GM23338 (cell line): Measurements from ENCODE around the gene NMBR. TPM values are rescaled to one million over a fixed set of nuclear protein-coding genes. Genes with fewer than 3 reads are reported as not detected.

Experiments
- ATAC-seq: fragments of 200-7000 bp; cut with Tn5 transposase; 3 replicates; pipeline ENCODE4 v1.9.1; 2020
- DNase-seq: peaks from one replicate; pipeline ENCODE4 v3.0.0-alpha.2; 2015; ENCODE audit warnings: low spot score
- H2AFZ ChIP-seq: fragments of 200-600 bp; sonication (generic); 2 replicates; pipeline ENCODE4 v1.8.0; 2016; ENCODE audit warnings: antibody characterized with exemption, mild to moderate bottlenecking, moderate library complexity
- H3F3A ChIP-seq: fragments of 200-600 bp; sonication (generic); replicated peaks from 2 replicates; pipeline ENCODE4 v1.8.0; 2017; ENCODE audit warnings: antibody characterized with exemption, mixed run types, low read depth
- H3K27ac ChIP-seq: fragments of 200-600 bp; sonication (generic); 2 replicates; pipeline ENCODE4 v1.6.1; 2016; ENCODE audit warnings: low read depth
- H3K27me3 ChIP-seq: fragments of 200-600 bp; sonication (generic); 2 replicates; pipeline ENCODE4 v1.8.0; 2016; ENCODE audit warnings: mild to moderate bottlenecking, mixed run types, moderate library complexity; ENCODE audit not compliant: insufficient read depth
- H3K36me3 ChIP-seq: fragments of 200-600 bp; sonication (generic); 2 replicates; pipeline ENCODE4 v1.8.0; 2016; ENCODE audit warnings: mild to moderate bottlenecking; ENCODE audit not compliant: insufficient read depth
- H3K4me1 ChIP-seq: fragments of 200-600 bp; sonication (generic); 2 replicates; pipeline ENCODE4 v1.8.0; 2016; ENCODE audit warnings: mild to moderate bottlenecking, moderate library complexity; ENCODE audit not compliant: insufficient read depth
- H3K4me2 ChIP-seq: fragments of 200-600 bp; sonication (generic); 2 replicates; pipeline ENCODE4 v1.7.1; 2017; ENCODE audit warnings: mixed run types
- H3K4me3 ChIP-seq: fragments of 200-600 bp; sonication (generic); 2 replicates; pipeline ENCODE4 v1.6.1; 2016; ENCODE audit warnings: mixed run types
- H3K79me2 ChIP-seq: fragments of 200-600 bp; sonication (generic); replicated peaks from 2 replicates; pipeline ENCODE4 v1.8.0; 2017; ENCODE audit warnings: mild to moderate bottlenecking; ENCODE audit not compliant: insufficient read depth
- H3K9me2 ChIP-seq: fragments of 200-600 bp; sonication (generic); 2 replicates; pipeline ENCODE4 v1.8.0; 2017; ENCODE audit not compliant: insufficient read depth
- H4K20me1 ChIP-seq: fragments of 200-600 bp; sonication (generic); replicated peaks from 2 replicates; pipeline ENCODE4 v1.8.0; 2017; ENCODE audit warnings: mild to moderate bottlenecking; ENCODE audit not compliant: insufficient read depth
- H3K27ac Mint-ChIP-seq: 2 replicates; pipeline ENCODE4 v1.8.0; 2020; ENCODE audit warnings: inconsistent platforms, mild to moderate bottlenecking, moderate library complexity, mixed read lengths
- H3K27me3 Mint-ChIP-seq: 3 replicates; pipeline ENCODE4 v1.8.0; 2022; ENCODE audit warnings: low read depth, mild to moderate bottlenecking, moderate library complexity, mixed read lengths, inconsistent platforms; ENCODE audit not compliant: insufficient read depth, poor library complexity
- H3K36me3 Mint-ChIP-seq: 3 replicates; pipeline ENCODE4 v1.8.0; 2021; ENCODE audit warnings: low read depth, mild to moderate bottlenecking, inconsistent platforms, moderate library complexity, mixed read lengths
- H3K4me1 Mint-ChIP-seq: 3 replicates; pipeline ENCODE4 v1.8.0; 2020; ENCODE audit warnings: mild to moderate bottlenecking, inconsistent platforms, mixed read lengths
- H3K4me3 Mint-ChIP-seq: 3 replicates; pipeline ENCODE4 v1.8.0; 2021; ENCODE audit warnings: moderate library complexity, mild to moderate bottlenecking, inconsistent platforms, mixed read lengths
- H3K9me3 Mint-ChIP-seq: 3 replicates; pipeline ENCODE4 v1.8.0; 2020; ENCODE audit warnings: moderate library complexity, mild to moderate bottlenecking, inconsistent platforms, mixed read lengths
- EZH2phosphoT487 ChIP-seq: fragments of 200-600 bp; sonication (generic); IDR thresholded peaks from one replicate; pipeline ENCODE4 v1.8.1; 2018; ENCODE audit warnings: antibody characterized with exemption; ENCODE audit not compliant: unreplicated experiment
- NANOG ChIP-seq: IDR thresholded peaks from 2 replicates; pipeline ENCODE4 v1.6.1; 2016; ENCODE audit warnings: antibody characterized with exemption, borderline replicate concordance
- REST ChIP-seq: IDR thresholded peaks from one replicate; pipeline ENCODE4 v1.6.1; 2018; ENCODE audit warnings: antibody characterized with exemption; ENCODE audit not compliant: unreplicated experiment
- STAT1 ChIP-seq: IDR thresholded peaks from one replicate; pipeline ENCODE4 v1.6.1; 2016; ENCODE audit warnings: antibody characterized with exemption; ENCODE audit not compliant: unreplicated experiment
- polyA plus RNA-seq: library from polyadenylated mRNA; unstranded; fragments of >200 nt; fragmentation: Nextera tagmentation; extraction: Ambion mirVana; gene quantifications from 2 replicates; pipeline ENCODE4 v1.2.1, GENCODE V29; 2016
- total RNA-seq: library from RNA; depleted of rRNA; stranded (reverse); fragments of >200 nt; shearing (Covaris generic); gene quantifications from 2 replicates; pipeline ENCODE4 v1.2.3, GENCODE V29; 2014
- TF ChIP-seq, protein P1 (sequence below): fragments of 250-450 bp; sonication (Bioruptor Pico); IDR thresholded peaks from 2 replicates; pipeline ENCODE4 v1.5.0; 2020; ENCODE audit warnings: mild to moderate bottlenecking, moderate library complexity

The NMBR gene
- total and polyA plus RNA-seq, 2 experiments from 2014 or later = not detected

DNA sequence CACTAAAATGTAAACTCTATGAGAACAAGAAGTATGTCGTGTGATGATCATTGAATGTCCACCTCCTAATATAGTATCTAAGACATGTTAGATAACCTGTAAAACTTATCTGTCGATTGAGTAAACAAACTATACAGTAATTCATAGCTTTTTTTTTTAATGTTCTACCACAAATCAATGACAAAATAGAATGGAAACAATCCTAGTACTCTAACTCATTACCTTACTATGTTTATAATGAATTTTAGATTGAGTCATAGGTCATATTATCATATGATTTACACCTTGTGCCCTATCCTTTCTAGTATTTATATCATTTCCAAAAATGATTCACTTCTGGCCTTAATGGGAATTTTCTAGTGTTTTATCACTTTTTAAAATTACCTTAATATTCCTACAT is 6.3 kb upstream of the NMBR start:
- ATAC-seq (no peak), DNase-seq (no peak)
- Histone ChIP-seq H3K36me3 (no peaks in the 10 kb centered on the region; the same call in 1 of the 2 replicates), H3F3A (no peaks in the 10 kb centered on the region), H4K20me1 (no peaks in the 10 kb centered on the region), H3K4me3 (no peak overlapping the region), H3K4me1 (peaks cover 36% of the 10 kb centered on the region), H3K4me2 (no peak overlapping the region), H2AFZ (no peak overlapping the region), H3K9me2 (no peaks in the 10 kb centered on the region), H3K79me2 (peaks cover 91% of the 10 kb centered on the region), H3K27ac (no peak overlapping the region), H3K27me3 (no peaks in the 10 kb centered on the region)
- H3K9me3 Mint-ChIP-seq = no peaks in the 10 kb centered on the region
- H3K4me3 Mint-ChIP-seq = no peak overlapping the region
- H3K36me3 Mint-ChIP-seq = peaks cover 3% of the 10 kb centered on the region; the same call in 2 of the 3 replicates
- peaks cover 59% of the 10 kb centered on the region for H3K4me1 Mint-ChIP-seq
- no peak overlapping the region; the same call in 1 of the 2 replicates for H3K27ac Mint-ChIP-seq
- no peaks in the 10 kb centered on the region for H3K27me3 Mint-ChIP-seq
- TF ChIP-seq STAT1 = no peak
- TF ChIP-seq EZH2phosphoT487 = no peak
- no peak for TF ChIP-seq NANOG
- TF ChIP-seq, protein P1, sequence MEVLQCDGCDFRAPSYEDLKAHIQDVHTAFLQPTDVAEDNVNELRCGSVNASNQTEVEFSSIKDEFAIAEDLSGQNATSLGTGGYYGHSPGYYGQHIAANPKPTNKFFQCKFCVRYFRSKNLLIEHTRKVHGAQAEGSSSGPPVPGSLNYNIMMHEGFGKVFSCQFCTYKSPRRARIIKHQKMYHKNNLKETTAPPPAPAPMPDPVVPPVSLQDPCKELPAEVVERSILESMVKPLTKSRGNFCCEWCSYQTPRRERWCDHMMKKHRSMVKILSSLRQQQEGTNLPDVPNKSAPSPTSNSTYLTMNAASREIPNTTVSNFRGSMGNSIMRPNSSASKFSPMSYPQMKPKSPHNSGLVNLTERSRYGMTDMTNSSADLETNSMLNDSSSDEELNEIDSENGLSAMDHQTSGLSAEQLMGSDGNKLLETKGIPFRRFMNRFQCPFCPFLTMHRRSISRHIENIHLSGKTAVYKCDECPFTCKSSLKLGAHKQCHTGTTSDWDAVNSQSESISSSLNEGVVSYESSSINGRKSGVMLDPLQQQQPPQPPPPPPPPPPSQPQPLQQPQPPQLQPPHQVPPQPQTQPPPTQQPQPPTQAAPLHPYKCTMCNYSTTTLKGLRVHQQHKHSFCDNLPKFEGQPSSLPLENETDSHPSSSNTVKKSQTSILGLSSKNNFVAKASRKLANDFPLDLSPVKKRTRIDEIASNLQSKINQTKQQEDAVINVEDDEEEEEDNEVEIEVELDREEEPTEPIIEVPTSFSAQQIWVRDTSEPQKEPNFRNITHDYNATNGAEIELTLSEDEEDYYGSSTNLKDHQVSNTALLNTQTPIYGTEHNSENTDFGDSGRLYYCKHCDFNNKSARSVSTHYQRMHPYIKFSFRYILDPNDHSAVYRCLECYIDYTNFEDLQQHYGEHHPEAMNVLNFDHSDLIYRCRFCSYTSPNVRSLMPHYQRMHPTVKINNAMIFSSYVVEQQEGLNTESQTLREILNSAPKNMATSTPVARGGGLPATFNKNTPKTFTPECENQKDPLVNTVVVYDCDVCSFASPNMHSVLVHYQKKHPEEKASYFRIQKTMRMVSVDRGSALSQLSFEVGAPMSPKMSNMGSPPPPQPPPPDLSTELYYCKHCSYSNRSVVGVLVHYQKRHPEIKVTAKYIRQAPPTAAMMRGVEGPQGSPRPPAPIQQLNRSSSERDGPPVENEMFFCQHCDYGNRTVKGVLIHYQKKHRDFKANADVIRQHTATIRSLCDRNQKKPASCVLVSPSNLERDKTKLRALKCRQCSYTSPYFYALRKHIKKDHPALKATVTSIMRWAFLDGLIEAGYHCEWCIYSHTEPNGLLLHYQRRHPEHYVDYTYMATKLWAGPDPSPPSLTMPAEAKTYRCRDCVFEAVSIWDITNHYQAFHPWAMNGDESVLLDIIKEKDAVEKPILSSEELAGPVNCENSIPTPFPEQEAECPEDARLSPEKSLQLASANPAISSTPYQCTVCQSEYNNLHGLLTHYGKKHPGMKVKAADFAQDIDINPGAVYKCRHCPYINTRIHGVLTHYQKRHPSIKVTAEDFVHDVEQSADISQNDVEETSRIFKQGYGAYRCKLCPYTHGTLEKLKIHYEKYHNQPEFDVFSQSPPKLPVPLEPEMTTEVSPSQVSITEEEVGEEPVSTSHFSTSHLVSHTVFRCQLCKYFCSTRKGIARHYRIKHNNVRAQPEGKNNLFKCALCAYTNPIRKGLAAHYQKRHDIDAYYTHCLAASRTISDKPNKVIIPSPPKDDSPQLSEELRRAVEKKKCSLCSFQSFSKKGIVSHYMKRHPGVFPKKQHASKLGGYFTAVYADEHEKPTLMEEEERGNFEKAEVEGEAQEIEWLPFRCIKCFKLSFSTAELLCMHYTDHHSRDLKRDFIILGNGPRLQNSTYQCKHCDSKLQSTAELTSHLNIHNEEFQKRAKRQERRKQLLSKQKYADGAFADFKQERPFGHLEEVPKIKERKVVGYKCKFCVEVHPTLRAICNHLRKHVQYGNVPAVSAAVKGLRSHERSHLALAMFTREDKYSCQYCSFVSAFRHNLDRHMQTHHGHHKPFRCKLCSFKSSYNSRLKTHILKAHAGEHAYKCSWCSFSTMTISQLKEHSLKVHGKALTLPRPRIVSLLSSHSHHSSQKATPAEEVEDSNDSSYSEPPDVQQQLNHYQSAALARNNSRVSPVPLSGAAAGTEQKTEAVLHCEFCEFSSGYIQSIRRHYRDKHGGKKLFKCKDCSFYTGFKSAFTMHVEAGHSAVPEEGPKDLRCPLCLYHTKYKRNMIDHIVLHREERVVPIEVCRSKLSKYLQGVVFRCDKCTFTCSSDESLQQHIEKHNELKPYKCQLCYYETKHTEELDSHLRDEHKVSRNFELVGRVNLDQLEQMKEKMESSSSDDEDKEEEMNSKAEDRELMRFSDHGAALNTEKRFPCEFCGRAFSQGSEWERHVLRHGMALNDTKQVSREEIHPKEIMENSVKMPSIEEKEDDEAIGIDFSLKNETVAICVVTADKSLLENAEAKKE (CRISPR knock-in tag) = no peak
- TF ChIP-seq REST = no peak
